GM12874 (cell line): ENCODE measurements around the gene RPRD1B.

Experiments
- TF ChIP-seq, protein P1 (sequence below): IDR thresholded peaks from 2 replicates; pipeline ENCODE4 v1.5.1; 2011; ENCODE audit warnings: low read depth, mild to moderate bottlenecking, control low read depth, low read length, moderate library complexity; ENCODE audit not compliant: insufficient read depth

Gene RPRD1B

GRCh38 chr20:38017959-38018358 is 15.6 kb upstream of the RPRD1B start:
- TF ChIP-seq, protein P1, sequence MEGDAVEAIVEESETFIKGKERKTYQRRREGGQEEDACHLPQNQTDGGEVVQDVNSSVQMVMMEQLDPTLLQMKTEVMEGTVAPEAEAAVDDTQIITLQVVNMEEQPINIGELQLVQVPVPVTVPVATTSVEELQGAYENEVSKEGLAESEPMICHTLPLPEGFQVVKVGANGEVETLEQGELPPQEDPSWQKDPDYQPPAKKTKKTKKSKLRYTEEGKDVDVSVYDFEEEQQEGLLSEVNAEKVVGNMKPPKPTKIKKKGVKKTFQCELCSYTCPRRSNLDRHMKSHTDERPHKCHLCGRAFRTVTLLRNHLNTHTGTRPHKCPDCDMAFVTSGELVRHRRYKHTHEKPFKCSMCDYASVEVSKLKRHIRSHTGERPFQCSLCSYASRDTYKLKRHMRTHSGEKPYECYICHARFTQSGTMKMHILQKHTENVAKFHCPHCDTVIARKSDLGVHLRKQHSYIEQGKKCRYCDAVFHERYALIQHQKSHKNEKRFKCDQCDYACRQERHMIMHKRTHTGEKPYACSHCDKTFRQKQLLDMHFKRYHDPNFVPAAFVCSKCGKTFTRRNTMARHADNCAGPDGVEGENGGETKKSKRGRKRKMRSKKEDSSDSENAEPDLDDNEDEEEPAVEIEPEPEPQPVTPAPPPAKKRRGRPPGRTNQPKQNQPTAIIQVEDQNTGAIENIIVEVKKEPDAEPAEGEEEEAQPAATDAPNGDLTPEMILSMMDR = no peak

- TF ChIP-seq, protein P1 = no peak
Observed at GRCh38 chr20:38018385-38018784, 15.2 kb upstream of the RPRD1B start.

DNA sequence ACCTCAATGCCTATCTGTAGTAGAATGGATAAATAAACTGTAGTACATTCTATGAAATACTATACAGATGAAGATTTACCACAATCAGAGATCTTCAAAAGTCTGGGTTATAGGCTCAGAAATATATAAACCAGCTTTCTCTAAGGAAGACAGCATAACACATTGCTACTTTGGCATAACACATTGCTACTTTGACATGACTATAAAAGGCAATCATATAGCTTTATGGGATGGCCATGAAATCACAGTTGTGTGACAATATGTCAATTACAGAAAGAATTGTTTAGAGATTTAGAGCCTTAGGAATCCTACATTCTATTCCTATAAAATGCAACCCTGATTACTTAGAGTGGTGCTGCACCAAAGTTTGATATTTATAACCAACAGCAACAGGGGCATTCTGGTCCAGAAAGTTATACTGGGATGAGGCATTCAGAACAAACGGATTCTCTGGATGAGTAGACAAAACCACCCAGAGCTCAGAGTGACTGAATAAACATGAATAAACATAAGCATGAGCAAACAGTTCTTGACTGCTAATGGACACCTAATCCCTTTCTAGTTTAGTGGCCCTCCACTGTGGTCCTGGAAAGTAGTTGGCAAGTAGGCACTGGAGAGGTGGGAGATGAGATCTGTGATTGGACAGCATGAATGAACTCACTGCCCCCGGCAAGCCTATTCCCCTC is 12.3 kb upstream of the RPRD1B start:
- TF ChIP-seq, protein P1 = no peak

DNA sequence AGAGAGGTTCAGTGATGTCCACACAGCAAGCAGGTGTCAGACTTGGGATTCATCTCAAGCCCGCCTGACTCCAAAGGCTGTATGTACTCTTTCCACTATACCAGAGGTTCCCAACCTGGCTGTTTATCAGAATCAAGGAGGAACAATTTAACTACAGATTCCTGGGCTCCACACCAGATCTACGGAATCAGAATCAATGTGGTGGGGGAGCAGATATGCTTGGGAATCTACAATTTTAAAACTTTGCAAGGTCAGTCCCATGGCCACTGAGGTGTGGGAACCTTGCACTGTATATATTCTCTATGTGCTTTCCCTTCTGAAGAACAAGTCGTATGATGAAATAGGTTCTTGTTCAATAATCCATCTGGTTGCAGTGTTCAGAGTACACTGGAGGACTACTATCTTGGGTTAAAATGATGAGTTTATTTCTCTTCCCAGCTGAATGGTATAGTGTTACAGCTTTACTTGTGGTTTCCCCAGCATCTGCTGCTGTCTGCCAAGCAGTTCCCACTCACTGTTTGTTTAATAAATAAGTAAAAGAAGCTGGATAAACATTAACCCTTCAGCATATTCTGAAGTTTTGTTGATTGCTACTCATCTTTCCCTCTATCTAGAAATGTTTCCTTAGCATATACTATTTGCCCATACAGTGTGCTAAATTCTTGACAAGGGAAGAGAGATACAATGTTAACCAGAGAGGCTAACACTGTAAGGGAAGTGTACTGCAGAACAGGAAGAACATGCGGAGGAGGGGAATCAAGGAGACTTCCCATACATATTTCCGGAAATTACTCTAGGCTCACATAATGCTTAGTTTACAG is 10.2 kb upstream of the RPRD1B start:
- TF ChIP-seq, protein P1 = no peak

- TF ChIP-seq, protein P1 = no peak
Observed at GRCh38 chr20:38024496-38024895, 9.1 kb upstream of the RPRD1B start.

- TF ChIP-seq, protein P1 = no peak
Observed at GRCh38 chr20:38029453-38029852, 4.1 kb upstream of the RPRD1B start.

GRCh38 chr20:38031957-38032356 is 1.6 kb upstream of the RPRD1B start:
- TF ChIP-seq, protein P1 = no peak
